K562 (cell line): ENCODE data around the gene MAK. TPM values are rescaled to one million over a fixed set of nuclear protein-coding genes. Genes with fewer than 3 reads are reported as not detected.

Experiments
- ATAC-seq: fragments of 200-7000 bp; cut with Tn5 transposase; 3 replicates; pipeline ENCODE4 v1.9.1; 2020; ENCODE audit warnings: moderate library complexity
- BruUV-seq: library from RNA; stranded (reverse); fragments of 400-500 nt; replicated peaks from 2 replicates; lab custom pipeline; 2021; lab: Mats Ljungman, UMichigan
- CTCF ChIA-PET: fragments of 300-600 bp; formaldehyde crosslinking; extraction: SDS; loops from one replicate; lab custom pipeline; 2021; ENCODE audit warnings: low intra/inter-chr PET ratio; lab: Yijun Ruan, JAX
- POLR2A ChIA-PET: fragments of 300-600, 350-650 bp; sonication (Branson Sonifier 250); formaldehyde crosslinking; extraction: SDS; loops from one replicate; lab custom pipeline; 2021; ENCODE audit warnings: antibody characterized with exemption, inconsistent platforms; lab: Yijun Ruan, JAX
- DNase-seq, 4 experiments: peaks; one replicate each; pipeline versions ENCODE4 v3.0.0 to v3.0.0-alpha.2; 2011 to 2018; ENCODE audit warnings: low spot score in 3 of 4, mixed read lengths in 3 of 4; ENCODE audit errors: extremely low read depth in 1 of 4
- FAIRE-seq: peaks from 2 replicates; lab custom pipeline; 2011; peaks lifted over from hg19 to GRCh38; lab: Jason Lieb, UNC
- H2AFZ ChIP-seq: 2 replicates; pipeline ENCODE4 v1.6.0; 2011; ENCODE audit warnings: low read depth, low read length, control low read depth, inconsistent platforms
- H3K27ac ChIP-seq: fragments of 200-600 bp; 3 replicates; pipeline ENCODE4 v1.8.0; 2011; ENCODE audit warnings: low read depth, mild to moderate bottlenecking, control low read depth, inconsistent platforms, low read length, moderate library complexity, mixed read lengths; ENCODE audit errors: extremely low read depth
- H3K27me3 ChIP-seq, 2 experiments: fragments of 300-600 bp in 1 of 2; 2 replicates in 1 of 2; 3 replicates in 1 of 2; pipeline versions ENCODE4 v1.6.0 to v1.8.0; 2011; ENCODE audit warnings: inconsistent platforms in 2 of 2, low read length in 2 of 2, mild to moderate bottlenecking in 1 of 2, mixed read lengths in 1 of 2, moderate library complexity in 1 of 2; ENCODE audit not compliant: control insufficient read depth in 2 of 2, insufficient read depth in 2 of 2
- H3K36me3 ChIP-seq: fragments of 300-600 bp; 3 replicates; pipeline ENCODE4 v1.8.0; 2011; ENCODE audit warnings: mild to moderate bottlenecking, low read length, inconsistent platforms; ENCODE audit not compliant: control insufficient read depth, insufficient read depth
- H3K4me1 ChIP-seq, 2 experiments: fragments of 200-600 bp in 1 of 2; replicated peaks in 1 of 2; 2 replicates in 1 of 2; 3 replicates in 1 of 2; pipeline versions ENCODE4 v1.5.1 to v1.8.0; 2011; ENCODE audit warnings: inconsistent platforms in 2 of 2, low read length in 2 of 2, mild to moderate bottlenecking in 1 of 2, mixed read lengths in 1 of 2, moderate library complexity in 1 of 2; ENCODE audit not compliant: control insufficient read depth in 2 of 2, insufficient read depth in 2 of 2
- H3K4me2 ChIP-seq: 2 replicates; pipeline ENCODE4 v1.6.1; 2011; ENCODE audit warnings: low read length, control low read depth, inconsistent platforms, mixed read lengths; ENCODE audit not compliant: insufficient read depth
- H3K4me3 ChIP-seq: fragments of 200-600 bp; sonication (generic), shearing (Covaris generic); 2 replicates; pipeline ENCODE4 v1.5.1; 2016; ENCODE audit warnings: control low read depth, inconsistent platforms
- H3K79me2 ChIP-seq: fragments of 200-600 bp; 3 replicates; pipeline ENCODE4 v1.8.0; 2011; ENCODE audit warnings: low read length, inconsistent platforms; ENCODE audit not compliant: control insufficient read depth, insufficient read depth
- H3K9ac ChIP-seq, 2 experiments: 2 replicates each; pipeline versions ENCODE4 v1.6.0 to v1.6.1; 2011; ENCODE audit warnings: low read depth in 2 of 2, low read length in 2 of 2, control low read depth in 1 of 2, inconsistent platforms in 1 of 2, mild to moderate bottlenecking in 1 of 2, mixed read lengths in 1 of 2; ENCODE audit not compliant: insufficient read depth in 1 of 2
- H3K9me1 ChIP-seq: one replicate; pipeline ENCODE4 v1.6.0; 2011; ENCODE audit warnings: inconsistent platforms, mild to moderate bottlenecking, low read length, moderate library complexity; ENCODE audit not compliant: control insufficient read depth, insufficient read depth
- H3K9me3 ChIP-seq: replicated peaks from 2 replicates; pipeline ENCODE4 v1.5.1; 2011; ENCODE audit warnings: low read depth, low read length, inconsistent platforms; ENCODE audit not compliant: control insufficient read depth, insufficient read depth
- H4K20me1 ChIP-seq: replicated peaks from 2 replicates; pipeline ENCODE4 v1.6.1; 2011; ENCODE audit warnings: low read length, inconsistent platforms, mixed read lengths; ENCODE audit not compliant: control insufficient read depth, insufficient read depth
- C11orf30 ChIP-seq: fragments of 450-650 bp; IDR thresholded peaks from 2 replicates; pipeline ENCODE4 v1.6.1; 2016; ENCODE audit warnings: low read depth, mild to moderate bottlenecking
- CREB1 ChIP-seq, 2 experiments: sonication (generic) in 1 of 2; formaldehyde crosslinking in 1 of 2; IDR thresholded peaks; 2 replicates each; pipeline versions ENCODE4 v1.6.1 to v1.8.0; 2012 to 2022; ENCODE audit warnings: inconsistent platforms in 1 of 2, mild to moderate bottlenecking in 1 of 2, missing genetic modification reagents in 1 of 2, moderate library complexity in 1 of 2
- ERF ChIP-seq: fragments of 450-650 bp; formaldehyde crosslinking; IDR thresholded peaks from 2 replicates; pipeline ENCODE4 v1.4.0; 2020; ENCODE audit warnings: mild to moderate bottlenecking, mixed read lengths
- FOXJ3 ChIP-seq: sonication (generic); formaldehyde crosslinking; IDR thresholded peaks from 2 replicates; pipeline ENCODE4 v1.4.0; 2020; ENCODE audit warnings: mild to moderate bottlenecking, missing genetic modification reagents
- GATAD2A ChIP-seq: fragments of 450-650 bp; IDR thresholded peaks from 2 replicates; pipeline ENCODE4 v1.6.1; 2017
- HNRNPL ChIP-seq: fragments of 200-400 bp; formaldehyde crosslinking; IDR thresholded peaks from 2 replicates; pipeline ENCODE4 v1.6.1; 2017; ENCODE audit warnings: low read depth, mild to moderate bottlenecking, low read length
- IRF2 ChIP-seq: sonication (generic); formaldehyde crosslinking; IDR thresholded peaks from 2 replicates; pipeline ENCODE4 v1.8.1; 2022; ENCODE audit warnings: mild to moderate bottlenecking, missing genetic modification reagents
- MAFF ChIP-seq: IDR thresholded peaks from 2 replicates; pipeline ENCODE4 v1.6.1; 2012; ENCODE audit warnings: low read length, improper control_type of control experiment
- MAFG ChIP-seq: fragments of 450-650 bp; conservative IDR thresholded peaks from 2 replicates; pipeline ENCODE4 v1.6.1; 2016; ENCODE audit warnings: missing genetic modification characterization, missing compliant biosample characterization
- MAFK ChIP-seq: IDR thresholded peaks from 2 replicates; pipeline ENCODE4 v1.6.1; 2011; ENCODE audit warnings: low read length, improper control_type of control experiment
- NFYB ChIP-seq: IDR thresholded peaks from 2 replicates; pipeline ENCODE4 v1.6.1; 2011; ENCODE audit warnings: mild to moderate bottlenecking, moderate library complexity; ENCODE audit not compliant: insufficient read length; ENCODE audit errors: extremely low read depth
- POLR2G ChIP-seq: fragments of 200-400 bp; formaldehyde crosslinking; IDR thresholded peaks from 2 replicates; pipeline ENCODE4 v1.6.1; 2017; ENCODE audit warnings: low read depth, mild to moderate bottlenecking, antibody characterized with exemption, low read length, moderate library complexity
- RBM25 ChIP-seq: fragments of 200-400 bp; formaldehyde crosslinking; IDR thresholded peaks from 2 replicates; pipeline ENCODE4 v1.6.1; 2018; ENCODE audit warnings: low read length, low read depth, moderate library complexity; ENCODE audit not compliant: severe bottlenecking
- SMARCB1 ChIP-seq: IDR thresholded peaks from 2 replicates; pipeline ENCODE4 v1.6.1; 2011; ENCODE audit warnings: improper control_type of control experiment, low read depth; ENCODE audit not compliant: insufficient read length
- ZNF316 ChIP-seq: fragments of 450-650 bp; IDR thresholded peaks from 2 replicates; pipeline ENCODE4 v1.6.1; 2016
- WGBS: fragments of 100-300 bp; shearing (Covaris generic); methylation state at CpG from one replicate; pipeline ENCODE4 v1.1.6; 2016; ENCODE audit warnings: low coverage, mixed read lengths; ENCODE audit not compliant: insufficient coverage; ENCODE audit errors: missing lambda C conversion rate; 5-methylcytosine and 5-hydroxymethylcytosine counted together
- in situ Hi-C: fragments of 300-500 bp; cut with MboI; formaldehyde crosslinking; loops from 4 replicates; pipeline ENCODE4 v1.15.0; 2018; ENCODE audit warnings: inconsistent platforms, mixed read lengths
- intact Hi-C: fragments of 100-400 bp; cut with micrococcal nuclease; formaldehyde crosslinking; loops from 2 replicates; pipeline ENCODE4 v1.14.2; 2022
- polyA plus RNA-seq, 8 experiments: library from polyadenylated mRNA; depleted of rRNA in 4 of 8; stranded (reverse) in 5 of 8; unstranded in 3 of 8; fragments of >200 nt; fragmentation: Nextera tagmentation in 2 of 8; fragmentation: Illumina TruSeq in 1 of 8; extraction: Ambion mirVana in 2 of 8; extraction: Trizol in 1 of 8; gene quantifications; 2 replicates each; pipeline versions ENCODE4 v1.2.1 to v1.2.3, GENCODE V29; 2011 to 2014; ENCODE audit warnings: inconsistent platforms in 1 of 8, missing spikeins in 1 of 8
- total RNA-seq, 7 experiments: library from RNA; depleted of rRNA in 6 of 7; stranded (reverse); fragments of >200 nt in 6 of 7; fragmentation: Illumina TruSeq in 2 of 7; extraction: Trizol in 2 of 7; gene quantifications; 2 replicates each; pipeline versions ENCODE4 v1.2.1 to v1.2.3, GENCODE V29; 2011 to 2021; ENCODE audit warnings: low replicate concordance in 1 of 7
- TF ChIP-seq, protein P1 (sequence below): fragments of 250-450 bp; sonication (Bioruptor Pico); IDR thresholded peaks from 2 replicates; pipeline ENCODE4 v1.9.0; 2021; ENCODE audit warnings: mild to moderate bottlenecking, inconsistent platforms
- TF ChIP-seq, protein P2 (sequence below): sonication (generic); formaldehyde crosslinking; IDR thresholded peaks from 2 replicates; pipeline ENCODE4 v1.8.1; 2023; ENCODE audit warnings: mild to moderate bottlenecking, missing genetic modification reagents
- TF ChIP-seq, protein P3 (sequence below): fragments of 250-450 bp; sonication (Bioruptor Pico); IDR thresholded peaks from 2 replicates; pipeline ENCODE4 v1.8.0; 2022; ENCODE audit warnings: moderate library complexity, mild to moderate bottlenecking, inconsistent platforms

MAK gene
- total and polyA plus RNA-seq, 9 of the 15 experiments (the other 6 are each of a cell fraction or from before 2014, with no cell fraction given), result 0.25 to 1.1 (median 0.53) TPM

DNA sequence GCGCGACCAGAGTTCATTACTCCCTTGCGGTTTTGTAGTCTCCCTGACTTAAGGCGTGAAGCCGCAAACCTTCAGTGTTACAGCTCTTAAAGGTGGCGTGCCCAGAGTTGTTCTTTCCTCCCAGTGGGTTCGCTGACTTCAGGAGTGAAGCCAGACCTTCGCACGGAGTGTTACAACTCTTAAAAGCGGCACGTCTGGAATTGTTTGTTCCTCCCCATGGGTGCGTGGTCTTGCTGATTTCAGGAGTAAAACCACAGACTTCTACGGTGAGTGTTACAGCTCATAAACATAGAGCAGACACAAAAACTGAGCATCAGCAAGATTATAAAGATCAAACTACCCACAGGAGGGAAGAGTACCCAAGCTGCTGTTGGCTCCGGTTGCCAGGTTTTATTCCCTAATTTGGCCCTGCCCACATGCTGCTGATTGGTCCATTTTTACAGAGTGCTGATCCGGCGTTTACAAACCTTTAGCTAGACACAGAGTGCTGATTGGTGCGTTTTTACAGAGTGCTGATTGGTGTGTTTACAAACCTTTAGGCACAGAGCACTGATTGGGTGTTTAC lies 105.1 kb downstream of the MAK start:
- Histone ChIP-seq H3K4me1 (no peaks in the 10 kb centered on the region), H3K9me1 (no peaks in the 10 kb centered on the region), H3K79me2 (peaks cover under 1% of the 10 kb centered on the region; the same call in 1 of the 3 replicates), H3K27me3 (no peaks in the 10 kb centered on the region), H3K27ac (no peak overlapping the region), H3K36me3 (peaks cover 53% of the 10 kb centered on the region), H3K9ac (no peak overlapping the region), H3K4me3 (no peak overlapping the region), H4K20me1 (no peaks in the 10 kb centered on the region), H3K9me3 (no peaks in the 10 kb centered on the region), H3K4me2 (no peak overlapping the region), H2AFZ (no peak overlapping the region)
- WGBS, result 94% methylated on average over 17 of the region's 17 CpGs
- POLR2A ChIA-PET, result interaction anchor here (0.8 to 7.5 kb wide), 5 partner anchors 9 to 16 kb away, joined by 3 to 48 read pairs (median 7); partner anchors contain the start of gene TMEM14C
- ATAC-seq (peak; percentile 55), FAIRE-seq (no peak), DNase-seq (no peak)
- no TSS peak for BruUV-seq
- in situ Hi-C loops, result no loop called here
- CTCF ChIA-PET, result no interaction called here
- intact Hi-C loops, result no loop called here
- TF ChIP-seq MAFG (peak; percentile 50; the same call in 1 of the 2 replicates), ERF (CRISPR knock-in tag) (no peak), RBM25 (peak; percentile 31), HNRNPL (no peak), NFYB (peak; percentile 93), IRF2 (CRISPR knock-in tag) (no peak), POLR2G (no peak), GATAD2A (no peak), CREB1 (IDR thresholded peaks at IDR 0.05) (no peak), CREB1 (CRISPR knock-in tag; IDR thresholded peaks at IDR 0.05) (no peak), C11orf30 (peak; percentile 75; the same call in 1 of the 2 replicates), MAFF (peak; percentile 57), SMARCB1 (no peak), FOXJ3 (CRISPR knock-in tag) (no peak), ZNF316 (peak; percentile 90), MAFK (peak; percentile 40; the same call in 1 of the 2 replicates)
- TF ChIP-seq, protein P1, sequence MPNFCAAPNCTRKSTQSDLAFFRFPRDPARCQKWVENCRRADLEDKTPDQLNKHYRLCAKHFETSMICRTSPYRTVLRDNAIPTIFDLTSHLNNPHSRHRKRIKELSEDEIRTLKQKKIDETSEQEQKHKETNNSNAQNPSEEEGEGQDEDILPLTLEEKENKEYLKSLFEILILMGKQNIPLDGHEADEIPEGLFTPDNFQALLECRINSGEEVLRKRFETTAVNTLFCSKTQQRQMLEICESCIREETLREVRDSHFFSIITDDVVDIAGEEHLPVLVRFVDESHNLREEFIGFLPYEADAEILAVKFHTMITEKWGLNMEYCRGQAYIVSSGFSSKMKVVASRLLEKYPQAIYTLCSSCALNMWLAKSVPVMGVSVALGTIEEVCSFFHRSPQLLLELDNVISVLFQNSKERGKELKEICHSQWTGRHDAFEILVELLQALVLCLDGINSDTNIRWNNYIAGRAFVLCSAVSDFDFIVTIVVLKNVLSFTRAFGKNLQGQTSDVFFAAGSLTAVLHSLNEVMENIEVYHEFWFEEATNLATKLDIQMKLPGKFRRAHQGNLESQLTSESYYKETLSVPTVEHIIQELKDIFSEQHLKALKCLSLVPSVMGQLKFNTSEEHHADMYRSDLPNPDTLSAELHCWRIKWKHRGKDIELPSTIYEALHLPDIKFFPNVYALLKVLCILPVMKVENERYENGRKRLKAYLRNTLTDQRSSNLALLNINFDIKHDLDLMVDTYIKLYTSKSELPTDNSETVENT (CRISPR knock-in tag), result no peak
- TF ChIP-seq, protein P2, sequence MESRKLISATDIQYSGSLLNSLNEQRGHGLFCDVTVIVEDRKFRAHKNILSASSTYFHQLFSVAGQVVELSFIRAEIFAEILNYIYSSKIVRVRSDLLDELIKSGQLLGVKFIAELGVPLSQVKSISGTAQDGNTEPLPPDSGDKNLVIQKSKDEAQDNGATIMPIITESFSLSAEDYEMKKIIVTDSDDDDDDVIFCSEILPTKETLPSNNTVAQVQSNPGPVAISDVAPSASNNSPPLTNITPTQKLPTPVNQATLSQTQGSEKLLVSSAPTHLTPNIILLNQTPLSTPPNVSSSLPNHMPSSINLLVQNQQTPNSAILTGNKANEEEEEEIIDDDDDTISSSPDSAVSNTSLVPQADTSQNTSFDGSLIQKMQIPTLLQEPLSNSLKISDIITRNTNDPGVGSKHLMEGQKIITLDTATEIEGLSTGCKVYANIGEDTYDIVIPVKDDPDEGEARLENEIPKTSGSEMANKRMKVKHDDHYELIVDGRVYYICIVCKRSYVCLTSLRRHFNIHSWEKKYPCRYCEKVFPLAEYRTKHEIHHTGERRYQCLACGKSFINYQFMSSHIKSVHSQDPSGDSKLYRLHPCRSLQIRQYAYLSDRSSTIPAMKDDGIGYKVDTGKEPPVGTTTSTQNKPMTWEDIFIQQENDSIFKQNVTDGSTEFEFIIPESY, result 0 out of 2 replicates have a peak, but pooled peaks have one; percentile 11
- TF ChIP-seq, protein P3, sequence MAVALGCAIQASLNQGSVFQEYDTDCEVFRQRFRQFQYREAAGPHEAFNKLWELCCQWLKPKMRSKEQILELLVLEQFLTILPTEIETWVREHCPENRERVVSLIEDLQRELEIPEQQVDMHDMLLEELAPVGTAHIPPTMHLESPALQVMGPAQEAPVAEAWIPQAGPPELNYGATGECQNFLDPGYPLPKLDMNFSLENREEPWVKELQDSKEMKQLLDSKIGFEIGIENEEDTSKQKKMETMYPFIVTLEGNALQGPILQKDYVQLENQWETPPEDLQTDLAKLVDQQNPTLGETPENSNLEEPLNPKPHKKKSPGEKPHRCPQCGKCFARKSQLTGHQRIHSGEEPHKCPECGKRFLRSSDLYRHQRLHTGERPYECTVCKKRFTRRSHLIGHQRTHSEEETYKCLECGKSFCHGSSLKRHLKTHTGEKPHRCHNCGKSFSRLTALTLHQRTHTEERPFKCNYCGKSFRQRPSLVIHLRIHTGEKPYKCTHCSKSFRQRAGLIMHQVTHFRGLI (CRISPR knock-in tag), result no peak
